Activated CD4-positive, alpha-beta memory T cell treated with anti-CD3 and anti-CD28 coated beads, Interleukin-2, amount 10 ng/mL, durations not matched to agents 7 days and 5 days (primary cell): ENCODE results near the gene RAD18. TPM values are rescaled to one million over a fixed set of nuclear protein-coding genes. Genes with fewer than 3 reads are reported as not detected.

Experiments
- CTCF ChIA-PET: fragments of 350-600 bp; sonication (Branson Sonifier 250); formaldehyde crosslinking; loops from one replicate; lab custom pipeline; 2021; ENCODE audit warnings: antibody characterized with exemption, inconsistent platforms; lab: Charles Lee
- POLR2A ChIA-PET: fragments of 350-600 bp; sonication (Branson Sonifier 250); formaldehyde crosslinking; loops from one replicate; lab custom pipeline; 2021; ENCODE audit warnings: antibody characterized with exemption; lab: Charles Lee
- DNase-seq: peaks from one replicate; pipeline ENCODE4 v3.0.0-alpha.2; 2020
- H3K27ac Mint-ChIP-seq: one replicate; pipeline ENCODE4 v1.8.0; 2021; ENCODE audit warnings: mild to moderate bottlenecking, mixed read lengths
- H3K27me3 Mint-ChIP-seq: one replicate; pipeline ENCODE4 v1.8.0; 2021; ENCODE audit warnings: mixed read lengths
- H3K36me3 Mint-ChIP-seq: one replicate; pipeline ENCODE4 v1.8.0; 2021; ENCODE audit warnings: low read depth, mixed read lengths
- H3K4me1 Mint-ChIP-seq: one replicate; pipeline ENCODE4 v1.8.0; 2021; ENCODE audit warnings: mixed read lengths
- H3K4me3 Mint-ChIP-seq: one replicate; pipeline ENCODE4 v1.8.0; 2021; ENCODE audit warnings: mild to moderate bottlenecking, mixed read lengths
- H3K9me3 Mint-ChIP-seq: one replicate; pipeline ENCODE4 v1.8.0; 2021; ENCODE audit warnings: mixed read lengths
- total RNA-seq, 2 experiments: library from RNA; stranded (reverse); gene quantifications; one replicate each; pipeline ENCODE4 v1.2.3, GENCODE V29; 2021

The RAD18 gene
- total RNA-seq: 10 to 100 TPM; 28.0 to 28.6 TPM

DNA sequence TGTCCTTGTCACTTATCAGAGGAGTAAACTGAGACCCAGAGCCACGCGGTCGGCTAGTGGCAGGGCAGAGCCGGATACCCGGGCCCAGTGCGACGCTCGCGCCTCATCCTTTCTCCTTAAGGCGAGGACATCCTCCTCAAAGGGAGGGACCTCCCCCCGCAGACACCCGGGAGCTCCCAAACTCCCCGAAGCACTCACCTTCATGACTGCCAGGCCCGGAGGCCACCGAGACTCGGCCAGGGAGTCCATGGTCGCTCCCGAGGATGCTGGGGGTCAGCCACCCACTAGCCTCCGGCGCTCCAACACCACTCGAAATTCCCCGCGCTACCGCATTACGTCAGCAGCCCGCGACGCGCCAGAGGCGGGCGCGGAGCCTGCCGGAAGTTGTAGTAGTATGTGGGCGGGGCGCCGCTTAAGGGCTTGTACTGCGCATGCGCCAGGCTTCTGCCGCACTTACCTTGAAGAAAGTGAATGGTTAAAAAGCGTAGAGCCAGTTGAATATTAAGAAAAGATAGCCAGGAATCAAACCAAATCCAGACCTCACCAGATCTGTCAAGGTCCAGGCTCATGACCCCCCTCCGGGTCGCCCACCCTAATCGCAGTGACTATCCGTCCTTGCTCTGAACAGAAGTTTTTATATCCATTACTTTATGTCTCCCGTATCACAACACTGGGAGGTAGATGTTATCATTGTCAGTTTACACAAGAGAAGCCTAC lies at the start of gene RAD18:
RAD18 (minus strand) TSS at position 336 of the 717 bp plus-strand sequence; CDS start at position 249, 87 bp downstream.
- peaks cover 14% of the 10 kb centered on the region for H3K36me3 Mint-ChIP-seq
- H3K4me1 Mint-ChIP-seq: peaks cover 49% of the 10 kb centered on the region
- ChIA-PET POLR2A (interaction anchor here (1.2 to 1.9 kb wide), 2 partner anchors 400 to 434 kb away, joined by 6 to 8 read pairs; partner anchors contain the start of genes SETD5 and THUMPD3), CTCF (no interaction called here)
- DNase-seq: peak; percentile 94
- no peaks in the 10 kb centered on the region for H3K9me3 Mint-ChIP-seq
- peak within 1 kb of the TSS; percentile 92 for H3K4me3 Mint-ChIP-seq
- H3K27ac Mint-ChIP-seq: peak within 1 kb of the TSS; percentile 82
- H3K27me3 Mint-ChIP-seq: peaks cover 2% of the 10 kb centered on the region

DNA sequence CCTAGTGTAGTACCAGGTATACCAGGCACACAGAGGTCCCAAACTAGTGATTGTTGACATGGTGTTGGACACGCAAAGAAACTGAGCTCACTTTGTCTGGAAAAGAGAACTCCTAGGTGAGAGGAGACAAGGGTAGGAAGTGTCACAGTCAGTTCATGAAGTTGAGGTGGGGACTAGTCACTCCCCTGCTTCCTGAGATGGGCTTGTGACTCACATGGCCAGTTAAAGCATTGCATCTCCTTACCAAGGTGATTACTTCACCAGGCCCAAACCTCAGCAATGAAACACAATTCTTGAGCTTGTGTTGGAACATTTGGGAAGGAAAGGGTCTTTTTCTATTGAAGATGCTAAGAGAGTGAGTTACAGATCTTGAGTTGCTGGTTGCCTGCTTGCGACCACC lies 49.2 kb upstream of the RAD18 start:
- H3K4me3 Mint-ChIP-seq: no peak overlapping the region
- CTCF ChIA-PET: interaction anchor here (1.0 kb wide), 1 partner anchor 25 kb away, joined by 3 read pairs; no protein-coding TSS in a partner anchor
- no peaks in the 10 kb centered on the region for H3K9me3 Mint-ChIP-seq
- POLR2A ChIA-PET: no interaction called here
- no peak overlapping the region for H3K27ac Mint-ChIP-seq
- no peaks in the 10 kb centered on the region for H3K36me3 Mint-ChIP-seq
- H3K4me1 Mint-ChIP-seq: peaks cover 6% of the 10 kb centered on the region
- no peak for DNase-seq
- no peaks in the 10 kb centered on the region for H3K27me3 Mint-ChIP-seq

DNA sequence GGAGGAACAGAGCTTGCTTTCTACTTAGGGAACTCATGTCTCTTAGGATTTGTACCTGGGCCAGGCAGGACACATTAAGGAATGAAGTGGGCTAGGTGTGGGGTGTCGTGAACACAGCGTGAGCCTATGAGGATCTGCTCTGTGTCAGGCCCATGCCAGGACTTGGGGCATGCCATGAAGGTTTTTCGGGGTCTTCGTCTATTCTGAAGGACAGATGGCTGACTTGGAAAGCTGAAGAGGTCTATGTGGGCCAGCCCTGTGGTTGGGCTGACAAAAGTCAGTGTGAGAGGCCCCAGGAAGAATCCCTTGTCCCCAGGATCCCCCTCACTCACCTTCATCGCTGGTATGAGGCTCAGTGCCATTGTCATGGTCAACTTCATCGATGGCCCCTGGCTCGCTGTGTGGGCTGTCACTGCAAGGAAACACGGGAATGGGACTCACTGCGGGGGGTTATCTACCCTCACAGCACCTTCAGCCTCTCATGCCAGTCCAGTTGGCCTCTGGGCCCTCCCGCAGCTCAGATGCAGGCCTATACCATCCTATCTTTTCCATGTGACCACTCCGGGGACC lies 46.8 kb upstream of the RAD18 start:
- DNase-seq: no peak
- no peak overlapping the region for H3K27ac Mint-ChIP-seq
- H3K4me1 Mint-ChIP-seq: peaks cover 6% of the 10 kb centered on the region
- ChIA-PET POLR2A (no interaction called here), CTCF (interaction anchor here (0.6 kb wide), 1 partner anchor 22 kb away, joined by 3 read pairs; no protein-coding TSS in a partner anchor)
- H3K36me3 Mint-ChIP-seq: no peaks in the 10 kb centered on the region
- peaks cover 2% of the 10 kb centered on the region for H3K27me3 Mint-ChIP-seq
- no peaks in the 10 kb centered on the region for H3K9me3 Mint-ChIP-seq
- H3K4me3 Mint-ChIP-seq: no peak overlapping the region

- ChIA-PET CTCF (interaction anchor here (0.5 kb wide), 1 partner anchor 444 kb away, joined by 3 read pairs; no protein-coding TSS in a partner anchor), POLR2A (no interaction called here)
- H3K4me1 Mint-ChIP-seq: peaks cover 6% of the 10 kb centered on the region
- no peak overlapping the region for H3K4me3 Mint-ChIP-seq
- DNase-seq: no peak
- H3K36me3 Mint-ChIP-seq: no peaks in the 10 kb centered on the region
- no peak overlapping the region for H3K27ac Mint-ChIP-seq
- H3K9me3 Mint-ChIP-seq: no peaks in the 10 kb centered on the region
- H3K27me3 Mint-ChIP-seq: peaks cover 2% of the 10 kb centered on the region
Measured at GRCh38 chr3:9008550-9009255, 45.4 kb upstream of the RAD18 start.

DNA sequence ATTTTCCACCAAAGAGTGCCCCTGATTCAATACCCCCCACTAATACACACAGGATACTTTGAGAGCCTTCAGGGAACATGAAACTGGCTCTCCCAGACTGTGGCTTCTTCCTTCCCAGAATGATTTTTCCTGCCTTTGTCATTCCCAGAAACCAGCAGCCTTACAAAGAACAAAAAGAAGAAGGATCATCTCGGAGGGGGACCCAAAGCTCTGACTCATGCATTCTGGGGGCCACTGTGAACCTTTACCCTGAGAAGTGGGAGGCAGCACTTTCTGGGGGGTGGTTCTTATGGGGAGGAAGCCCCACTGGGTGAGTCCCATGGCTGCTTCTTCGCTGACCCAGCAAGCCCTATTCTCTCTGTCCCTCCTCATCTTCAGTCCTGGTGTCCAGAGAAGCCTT lies 44.7 kb upstream of the RAD18 start:
- no peak for DNase-seq
- Mint-ChIP-seq H3K27me3 (peaks cover 2% of the 10 kb centered on the region), H3K36me3 (no peaks in the 10 kb centered on the region), H3K9me3 (no peaks in the 10 kb centered on the region), H3K27ac (no peak overlapping the region), H3K4me3 (no peak overlapping the region), H3K4me1 (peaks cover 6% of the 10 kb centered on the region)
- POLR2A ChIA-PET: no interaction called here
- CTCF ChIA-PET: no interaction called here

DNA sequence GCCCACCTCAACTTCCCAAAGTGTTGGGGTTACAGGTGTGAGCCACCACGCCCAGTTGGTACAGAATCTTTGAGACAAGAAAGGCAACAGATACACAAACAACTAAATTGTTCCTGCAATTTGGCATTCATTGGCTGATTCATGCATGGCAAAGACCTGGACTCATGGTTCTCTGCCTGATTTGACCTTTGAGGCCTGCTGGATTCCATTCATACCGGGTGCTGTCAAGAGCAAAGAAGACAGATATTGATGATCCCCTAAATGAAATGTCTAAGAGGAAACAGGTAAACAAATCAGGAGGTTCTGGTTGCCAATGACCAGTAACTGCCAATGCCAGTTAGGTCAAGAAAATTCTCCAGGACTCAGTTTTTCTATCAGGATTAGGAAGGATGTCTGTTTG lies 43.9 kb upstream of the RAD18 start:
- no peak for DNase-seq
- H3K27me3 Mint-ChIP-seq: peaks cover 2% of the 10 kb centered on the region
- no peaks in the 10 kb centered on the region for H3K9me3 Mint-ChIP-seq
- H3K36me3 Mint-ChIP-seq: no peaks in the 10 kb centered on the region
- CTCF ChIA-PET: no interaction called here
- H3K4me3 Mint-ChIP-seq: no peak overlapping the region
- POLR2A ChIA-PET: no interaction called here
- peaks cover 1% of the 10 kb centered on the region for H3K4me1 Mint-ChIP-seq
- no peak overlapping the region for H3K27ac Mint-ChIP-seq

- Mint-ChIP-seq H3K27me3 (peaks cover 5% of the 10 kb centered on the region), H3K4me1 (no peaks in the 10 kb centered on the region), H3K27ac (no peak overlapping the region), H3K36me3 (no peaks in the 10 kb centered on the region), H3K9me3 (no peaks in the 10 kb centered on the region), H3K4me3 (no peak overlapping the region)
- POLR2A ChIA-PET: no interaction called here
- CTCF ChIA-PET: interaction anchor here (5.0 kb wide), 1 partner anchor 12 kb away, joined by 21 read pairs; no protein-coding TSS in a partner anchor
- DNase-seq: no peak
Measured at GRCh38 chr3:9000041-9000440, 36.8 kb upstream of the RAD18 start.

DNA sequence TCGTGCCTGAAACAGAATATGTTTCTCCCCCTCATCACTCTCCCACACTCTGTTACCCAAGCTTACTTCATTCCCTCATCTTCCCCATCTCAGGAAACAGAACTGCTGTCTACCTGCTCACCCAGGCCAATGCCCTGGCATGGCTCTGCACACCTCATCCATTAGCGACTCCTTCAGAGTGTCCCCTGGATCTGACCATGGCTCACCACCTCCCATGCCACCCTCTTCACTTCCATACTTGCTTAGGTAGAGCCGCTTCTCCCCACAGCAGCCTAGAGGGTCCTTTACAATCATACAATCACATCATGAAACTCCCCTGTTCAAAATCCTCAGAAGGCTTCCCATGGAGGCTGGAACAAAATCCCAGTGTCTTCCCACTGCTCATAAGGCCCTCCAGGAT lies 33.9 kb upstream of the RAD18 start:
- H3K4me3 Mint-ChIP-seq: no peak overlapping the region
- H3K36me3 Mint-ChIP-seq: no peaks in the 10 kb centered on the region
- H3K4me1 Mint-ChIP-seq: no peaks in the 10 kb centered on the region
- no peaks in the 10 kb centered on the region for H3K9me3 Mint-ChIP-seq
- DNase-seq: no peak
- CTCF ChIA-PET: interaction anchor here (5.0 kb wide), 1 partner anchor 9 kb away, joined by 21 read pairs; no protein-coding TSS in a partner anchor
- peaks cover 5% of the 10 kb centered on the region for H3K27me3 Mint-ChIP-seq
- H3K27ac Mint-ChIP-seq: no peak overlapping the region
- POLR2A ChIA-PET: no interaction called here

DNA sequence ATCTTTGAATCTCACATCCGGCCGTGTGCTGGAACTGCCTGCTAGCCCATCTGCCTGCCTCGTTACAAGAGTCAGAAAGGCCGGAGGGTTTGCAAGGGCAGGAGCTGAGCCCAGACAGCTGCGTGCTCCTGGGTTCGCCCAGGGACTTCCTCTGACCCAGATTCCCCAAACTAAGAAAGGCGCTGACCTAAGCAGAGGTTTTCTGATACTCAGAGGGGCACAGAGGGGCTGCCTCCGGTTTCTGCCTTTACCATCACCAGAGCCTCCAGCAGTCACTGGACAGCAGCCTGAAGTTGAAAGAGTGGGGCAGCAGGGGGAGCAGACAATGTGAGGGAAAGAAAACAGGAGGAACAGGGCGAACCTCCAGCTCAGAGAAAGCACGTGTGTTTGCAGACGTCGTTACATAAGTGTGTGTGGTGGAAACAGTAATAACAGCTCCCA lies 33.4 kb upstream of the RAD18 start:
- DNase-seq: no peak
- CTCF ChIA-PET: interaction anchor here (5.0 kb wide), 1 partner anchor 9 kb away, joined by 21 read pairs; no protein-coding TSS in a partner anchor
- no peaks in the 10 kb centered on the region for H3K9me3 Mint-ChIP-seq
- H3K4me3 Mint-ChIP-seq: no peak overlapping the region
- no peaks in the 10 kb centered on the region for H3K36me3 Mint-ChIP-seq
- H3K4me1 Mint-ChIP-seq: no peaks in the 10 kb centered on the region
- POLR2A ChIA-PET: no interaction called here
- H3K27me3 Mint-ChIP-seq: peaks cover 3% of the 10 kb centered on the region
- no peak overlapping the region for H3K27ac Mint-ChIP-seq

- CTCF ChIA-PET: no interaction called here
Measured at GRCh38 chr3:8996216-8996615, 32.9 kb upstream of the RAD18 start.

DNA sequence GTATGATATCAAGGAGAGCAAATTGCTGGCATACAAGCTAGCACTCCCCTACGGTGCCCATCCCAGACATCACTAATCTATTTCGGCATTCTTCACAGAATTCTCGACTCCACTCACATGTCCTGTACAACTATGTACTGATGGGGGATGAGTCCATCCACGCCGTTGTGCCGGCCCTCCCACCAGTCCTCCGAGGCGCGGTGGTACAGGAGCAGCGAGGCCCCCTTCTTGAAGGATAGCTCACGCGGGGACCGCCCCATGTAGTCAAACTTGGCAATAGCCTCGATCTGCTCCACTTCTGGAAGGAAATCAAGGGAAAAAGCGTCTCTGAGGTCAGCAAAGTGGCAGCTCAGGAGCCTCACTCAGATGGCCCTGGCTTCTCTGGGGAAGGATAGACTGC lies 31.0 kb upstream of the RAD18 start:
- H3K4me1 Mint-ChIP-seq: no peaks in the 10 kb centered on the region
- H3K4me3 Mint-ChIP-seq: no peak overlapping the region
- ChIA-PET POLR2A (no interaction called here), CTCF (interaction anchor here (1.6 to 1.7 kb wide), 2 partner anchors 11 to 308 kb away, joined by 4 to 5 read pairs; no protein-coding TSS in a partner anchor)
- no peak for DNase-seq
- H3K9me3 Mint-ChIP-seq: no peaks in the 10 kb centered on the region
- H3K27ac Mint-ChIP-seq: no peak overlapping the region
- no peaks in the 10 kb centered on the region for H3K27me3 Mint-ChIP-seq
- no peaks in the 10 kb centered on the region for H3K36me3 Mint-ChIP-seq

More at GRCh38 chr3:8996216-8996615, 32.9 kb upstream of the RAD18 start:
- Mint-ChIP-seq H3K27ac (no peak overlapping the region), H3K36me3 (no peaks in the 10 kb centered on the region), H3K9me3 (no peaks in the 10 kb centered on the region), H3K27me3 (peaks cover 3% of the 10 kb centered on the region), H3K4me1 (no peaks in the 10 kb centered on the region), H3K4me3 (no peak overlapping the region)
- POLR2A ChIA-PET: no interaction called here
- no peak for DNase-seq

DNA sequence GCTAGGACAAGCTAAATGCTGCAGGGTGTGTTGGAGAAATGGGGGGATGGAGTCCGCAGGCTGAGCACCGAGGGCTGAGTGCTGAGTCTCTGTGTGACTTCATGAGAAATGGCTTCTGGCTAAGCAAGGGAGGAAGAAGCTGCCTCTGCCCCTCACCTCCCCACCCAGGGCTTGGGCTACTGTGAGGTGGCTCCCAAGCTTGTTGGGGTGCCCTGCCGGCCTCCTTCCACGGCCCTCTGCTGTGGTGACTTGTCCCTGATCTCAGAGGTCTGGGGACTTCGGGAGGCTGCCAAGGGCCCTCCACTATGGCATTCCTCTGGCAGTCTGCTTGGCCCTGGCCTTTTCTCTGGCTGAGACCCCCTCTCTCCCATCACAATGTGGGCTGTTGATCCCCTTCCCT lies 30.1 kb upstream of the RAD18 start:
- POLR2A ChIA-PET: no interaction called here
- CTCF ChIA-PET: interaction anchor here (1.6 kb wide), 1 partner anchor 10 kb away, joined by 4 read pairs; no protein-coding TSS in a partner anchor
- Mint-ChIP-seq H3K27ac (no peak overlapping the region), H3K36me3 (no peaks in the 10 kb centered on the region), H3K4me3 (no peak overlapping the region), H3K4me1 (no peaks in the 10 kb centered on the region), H3K9me3 (no peaks in the 10 kb centered on the region), H3K27me3 (no peaks in the 10 kb centered on the region)
- no peak for DNase-seq

GRCh38 chr3:8992854-8993253 lies 29.6 kb upstream of the RAD18 start:
- Mint-ChIP-seq H3K36me3 (no peaks in the 10 kb centered on the region), H3K4me1 (peaks cover under 1% of the 10 kb centered on the region), H3K27me3 (no peaks in the 10 kb centered on the region), H3K4me3 (no peak overlapping the region), H3K27ac (no peak overlapping the region), H3K9me3 (no peaks in the 10 kb centered on the region)
- CTCF ChIA-PET: no interaction called here
- POLR2A ChIA-PET: no interaction called here
- DNase-seq: no peak
